Measurements from ENCODE around the gene GRID2. TPM values are rescaled to one million over a fixed set of nuclear protein-coding genes. Genes with fewer than 3 reads are reported as not detected.

Gene GRID2
- total and polyA plus RNA-seq, 4 donors = under 0.01 to 0.02 TPM; not detected in 2

DNA sequence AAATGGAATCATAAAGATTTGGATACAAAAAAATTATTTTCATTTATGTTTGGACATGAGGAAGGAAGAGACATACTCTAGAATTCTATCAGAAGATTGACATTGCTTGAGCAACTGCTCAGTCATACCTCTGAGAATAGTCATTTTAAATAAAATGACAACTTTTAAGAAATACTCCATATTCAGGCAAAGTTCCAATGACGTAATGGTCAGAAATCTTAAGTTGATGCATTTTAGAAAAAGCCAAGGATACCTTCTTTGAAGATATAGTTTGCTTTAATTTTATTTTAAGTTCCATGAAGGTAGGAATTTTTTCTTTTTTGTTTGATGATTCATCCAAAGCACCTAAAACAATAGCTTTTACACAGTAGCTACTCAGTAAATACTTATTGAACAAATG lies 1414.5 kb downstream of the GRID2 start:
- Histone ChIP-seq H3K9ac (ENCODE audit: low read depth in 1 of 2, low read length in 2 of 2) (no peak overlapping the region), H3K4me1 (ENCODE audit: control insufficient read depth in 4 of 4, insufficient read depth in 4 of 4, low read length in 3 of 4) (no peaks in the 10 kb centered on the region), H3K36me3 (ENCODE audit: control insufficient read depth in 4 of 4, insufficient read depth in 3 of 4, low read depth in 1 of 4, low read length in 3 of 4) (no peaks in the 10 kb centered on the region), H3K27ac (ENCODE audit: low read depth in 1 of 2, low read length in 2 of 2) (no peak overlapping the region), H3K9me3 (ENCODE audit: control insufficient read depth in 4 of 4, low read length in 3 of 4) (no peaks in the 10 kb centered on the region), H3K27me3 (ENCODE audit: control insufficient read depth in 4 of 4, insufficient read depth in 4 of 4, low read length in 3 of 4) (no peaks in the 10 kb centered on the region), H3K4me3 (ENCODE audit: low read depth in 1 of 3, low read length in 3 of 3) (no peak overlapping the region)
- DNase-seq (ENCODE audit: low spot score) = no peak
- 59% methylated on average over 1 of the region's 1 CpG for WGBS
- TF ChIP-seq FOXA1 (IDR thresholded peaks at IDR 0.05) = no peak

GRCh38 chr4:93719552-93719951 lies 1415.8 kb downstream of the GRID2 start:
- H3K9ac ChIP-seq (ENCODE audit: low read depth in 1 of 2, low read length in 2 of 2) = no peak overlapping the region
- no peaks in the 10 kb centered on the region for H3K4me1 ChIP-seq (ENCODE audit: control insufficient read depth in 4 of 4, insufficient read depth in 4 of 4, low read length in 3 of 4)
- no peaks in the 10 kb centered on the region for H3K9me3 ChIP-seq (ENCODE audit: control insufficient read depth in 4 of 4, low read length in 3 of 4)
- H3K27ac ChIP-seq (ENCODE audit: low read depth in 1 of 2, low read length in 2 of 2) = no peak overlapping the region
- H3K27me3 ChIP-seq (ENCODE audit: control insufficient read depth in 4 of 4, insufficient read depth in 4 of 4, low read length in 3 of 4) = no peaks in the 10 kb centered on the region
- DNase-seq (ENCODE audit: low spot score) = no peak
- no peak overlapping the region for H3K4me3 ChIP-seq (ENCODE audit: low read depth in 1 of 3, low read length in 3 of 3)
- H3K36me3 ChIP-seq (ENCODE audit: control insufficient read depth in 4 of 4, insufficient read depth in 3 of 4, low read depth in 1 of 4, low read length in 3 of 4) = no peaks in the 10 kb centered on the region
- no peak for TF ChIP-seq FOXA1 (IDR thresholded peaks at IDR 0.05)
- no peak for TF ChIP-seq NR2F2 (IDR thresholded peaks at IDR 0.05)
- no peak for TF ChIP-seq ATF3 (IDR thresholded peaks at IDR 0.05)
- TF ChIP-seq MAX (IDR thresholded peaks at IDR 0.05) = no peak
- no peak for TF ChIP-seq SP1 (IDR thresholded peaks at IDR 0.05)
- TF ChIP-seq TAF1 (conservative IDR thresholded peaks at IDR 0.05) = no peak
- no peak for TF ChIP-seq GABPA (IDR thresholded peaks at IDR 0.05 in 1 of 2, conservative IDR thresholded peaks at IDR 0.05 in 1 of 2)
- TF ChIP-seq FOXA2 (IDR thresholded peaks at IDR 0.05) = no peak
- TF ChIP-seq, protein P1, sequence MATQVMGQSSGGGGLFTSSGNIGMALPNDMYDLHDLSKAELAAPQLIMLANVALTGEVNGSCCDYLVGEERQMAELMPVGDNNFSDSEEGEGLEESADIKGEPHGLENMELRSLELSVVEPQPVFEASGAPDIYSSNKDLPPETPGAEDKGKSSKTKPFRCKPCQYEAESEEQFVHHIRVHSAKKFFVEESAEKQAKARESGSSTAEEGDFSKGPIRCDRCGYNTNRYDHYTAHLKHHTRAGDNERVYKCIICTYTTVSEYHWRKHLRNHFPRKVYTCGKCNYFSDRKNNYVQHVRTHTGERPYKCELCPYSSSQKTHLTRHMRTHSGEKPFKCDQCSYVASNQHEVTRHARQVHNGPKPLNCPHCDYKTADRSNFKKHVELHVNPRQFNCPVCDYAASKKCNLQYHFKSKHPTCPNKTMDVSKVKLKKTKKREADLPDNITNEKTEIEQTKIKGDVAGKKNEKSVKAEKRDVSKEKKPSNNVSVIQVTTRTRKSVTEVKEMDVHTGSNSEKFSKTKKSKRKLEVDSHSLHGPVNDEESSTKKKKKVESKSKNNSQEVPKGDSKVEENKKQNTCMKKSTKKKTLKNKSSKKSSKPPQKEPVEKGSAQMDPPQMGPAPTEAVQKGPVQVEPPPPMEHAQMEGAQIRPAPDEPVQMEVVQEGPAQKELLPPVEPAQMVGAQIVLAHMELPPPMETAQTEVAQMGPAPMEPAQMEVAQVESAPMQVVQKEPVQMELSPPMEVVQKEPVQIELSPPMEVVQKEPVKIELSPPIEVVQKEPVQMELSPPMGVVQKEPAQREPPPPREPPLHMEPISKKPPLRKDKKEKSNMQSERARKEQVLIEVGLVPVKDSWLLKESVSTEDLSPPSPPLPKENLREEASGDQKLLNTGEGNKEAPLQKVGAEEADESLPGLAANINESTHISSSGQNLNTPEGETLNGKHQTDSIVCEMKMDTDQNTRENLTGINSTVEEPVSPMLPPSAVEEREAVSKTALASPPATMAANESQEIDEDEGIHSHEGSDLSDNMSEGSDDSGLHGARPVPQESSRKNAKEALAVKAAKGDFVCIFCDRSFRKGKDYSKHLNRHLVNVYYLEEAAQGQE (IDR thresholded peaks at IDR 0.05) = no peak
- no peak for TF ChIP-seq YY1 (IDR thresholded peaks at IDR 0.05)
- no peak for TF ChIP-seq HNF4A (conservative IDR thresholded peaks at IDR 0.05)
- TF ChIP-seq JUND (IDR thresholded peaks at IDR 0.05) = no peak
- no peak for TF ChIP-seq RXRA (IDR thresholded peaks at IDR 0.05)
- no peak for TF ChIP-seq HNF4G (IDR thresholded peaks at IDR 0.05)
- no peak for TF ChIP-seq EGR1 (IDR thresholded peaks at IDR 0.05; ENCODE audit: low read depth in 2 of 2)

DNA sequence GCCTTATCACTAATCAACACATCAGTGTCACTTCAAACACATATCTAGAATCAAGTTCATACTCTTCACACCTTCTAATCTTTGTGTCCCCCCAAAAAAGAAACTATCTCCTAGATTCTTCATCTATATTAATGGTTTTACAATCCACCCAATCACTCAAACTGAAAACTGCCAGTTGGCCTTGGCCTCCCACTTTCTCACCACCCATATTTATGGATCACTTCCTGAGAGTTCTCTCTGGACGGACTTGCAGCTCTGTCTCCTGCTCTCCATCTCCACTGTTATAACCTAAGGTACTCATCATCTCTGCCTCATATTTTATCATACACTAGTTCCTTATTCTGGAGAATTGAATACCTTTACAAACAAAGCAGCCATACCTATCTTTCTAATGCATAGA lies 1418.7 kb downstream of the GRID2 start:
- no peaks in the 10 kb centered on the region for H3K9me3 ChIP-seq (ENCODE audit: control insufficient read depth in 4 of 4, low read length in 3 of 4)
- no peaks in the 10 kb centered on the region for H3K36me3 ChIP-seq (ENCODE audit: control insufficient read depth in 4 of 4, insufficient read depth in 3 of 4, low read depth in 1 of 4, low read length in 3 of 4)
- no peak overlapping the region for H3K4me3 ChIP-seq (ENCODE audit: low read depth in 1 of 3, low read length in 3 of 3)
- 71% methylated on average over 1 of the region's 1 CpG for WGBS
- no peak overlapping the region for H3K27ac ChIP-seq (ENCODE audit: low read depth in 1 of 2, low read length in 2 of 2)
- TF ChIP-seq NR2F2 (IDR thresholded peaks at IDR 0.05) (no peak), RXRA (IDR thresholded peaks at IDR 0.05) (no peak), FOXA1 (IDR thresholded peaks at IDR 0.05) (no peak), TAF1 (conservative IDR thresholded peaks at IDR 0.05) (no peak), MAX (IDR thresholded peaks at IDR 0.05) (no peak), RAD21 (IDR thresholded peaks at IDR 0.05) (no peak), SP1 (IDR thresholded peaks at IDR 0.05) (no peak), HNF4G (IDR thresholded peaks at IDR 0.05) (no peak), ZBTB33 (IDR thresholded peaks at IDR 0.05) (no peak)
- H3K9ac ChIP-seq (ENCODE audit: low read depth in 1 of 2, low read length in 2 of 2) = no peak overlapping the region
- no peak for DNase-seq (ENCODE audit: low spot score)
- H3K27me3 ChIP-seq (ENCODE audit: control insufficient read depth in 4 of 4, insufficient read depth in 4 of 4, low read length in 3 of 4) = no peaks in the 10 kb centered on the region
- H3K4me1 ChIP-seq (ENCODE audit: control insufficient read depth in 4 of 4, insufficient read depth in 4 of 4, low read length in 3 of 4) = no peaks in the 10 kb centered on the region

Data from liver (tissue), 9 donors.